DMS 273 (cell line): ENCODE measurements around the gene TM4SF18.
"Not testable (repeated sequence)": the region's sequence is repeated elsewhere in the genome, so short reads cannot be mapped to it uniquely, and the experiment has no call there.

Experiments
- DNase-seq: peaks from one replicate; lab custom pipeline; 2025; ENCODE audit not compliant: unreplicated experiment; lab: John Stamatoyannopoulos, UW

TM4SF18 gene

DNA sequence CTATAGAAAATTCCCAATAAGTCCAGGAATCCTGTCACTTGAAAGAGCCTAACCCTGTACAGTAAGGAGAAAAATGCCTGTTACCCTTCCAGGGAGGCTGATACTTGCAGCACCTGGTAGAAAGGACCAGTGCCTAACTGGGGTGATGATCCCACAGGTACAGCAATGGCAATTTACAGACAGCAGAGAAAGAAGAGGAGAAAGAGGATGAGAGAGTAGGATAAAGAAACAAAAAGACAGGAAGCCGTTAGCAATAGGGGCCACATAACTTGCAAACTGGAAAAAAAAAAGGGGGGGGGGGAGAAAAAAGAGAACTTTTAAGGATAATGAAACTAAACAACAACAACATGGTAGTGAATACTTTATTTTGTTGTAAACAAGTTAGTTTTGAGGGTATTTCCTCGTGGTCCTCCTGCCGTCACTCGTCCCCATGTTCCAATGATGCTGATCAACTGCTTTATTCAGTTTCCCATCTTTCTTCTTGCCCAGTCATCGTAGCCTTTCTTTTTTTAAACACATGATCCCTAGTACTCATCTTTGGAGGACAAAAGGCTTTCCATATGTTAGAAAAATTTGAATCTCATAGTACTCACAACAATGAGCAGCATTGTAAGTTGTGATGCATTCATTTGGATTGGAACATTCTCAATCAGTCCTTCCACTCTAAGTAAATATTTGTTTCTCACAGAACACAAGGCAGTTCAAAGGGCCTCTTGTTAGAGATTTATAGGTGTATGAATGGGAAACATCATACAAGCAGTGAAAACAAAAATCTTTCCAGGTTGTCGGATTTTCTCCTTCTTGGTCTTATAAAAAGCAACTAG lies 35.5 kb upstream of the TM4SF18 start:
- no peak for DNase-seq

DNA sequence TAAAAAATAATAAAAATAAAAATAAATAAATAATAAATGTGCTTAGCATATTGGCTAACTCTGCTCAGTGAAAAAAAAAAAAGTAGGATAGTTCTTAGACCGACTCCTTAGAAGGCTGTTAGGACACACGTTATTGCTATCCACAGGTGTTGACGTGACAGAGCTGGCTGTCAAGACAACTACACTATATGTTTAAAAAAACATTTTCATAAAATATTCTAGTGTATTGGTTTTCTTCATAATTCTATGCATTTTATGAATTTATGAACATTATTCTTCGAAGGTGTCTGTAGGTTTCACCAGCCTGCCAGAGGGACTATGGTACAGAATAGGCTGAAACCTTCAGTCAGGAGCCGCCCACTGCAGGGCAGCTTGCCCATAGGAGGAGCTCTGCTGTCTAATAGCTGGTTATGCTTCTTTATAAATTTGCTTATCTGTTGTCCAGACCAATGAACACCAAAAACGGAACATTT lies 34.8 kb upstream of the TM4SF18 start:
- DNase-seq: no peak

GRCh38 chr3:149366941-149367840 lies 33.8 kb upstream of the TM4SF18 start:
- DNase-seq: no peak

DNA sequence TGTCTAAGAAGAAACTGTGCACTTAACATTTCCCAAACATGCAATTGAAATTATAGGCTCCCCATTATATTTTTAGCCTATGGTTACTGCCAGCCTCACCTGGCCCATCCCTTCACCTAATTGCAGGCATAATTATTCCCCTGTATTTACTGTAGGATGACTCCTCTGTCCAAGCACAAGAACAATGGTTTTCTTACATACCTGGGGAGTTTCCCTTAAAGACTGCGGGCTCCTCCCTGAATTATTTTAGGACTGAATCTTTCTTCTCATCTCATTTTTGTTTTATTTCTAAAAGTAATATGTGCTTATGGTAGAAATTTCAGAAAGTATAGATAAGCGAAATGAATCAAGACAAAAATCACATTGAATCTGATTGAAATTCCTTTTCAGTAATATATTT lies 32.6 kb upstream of the TM4SF18 start:
- no peak for DNase-seq

DNA sequence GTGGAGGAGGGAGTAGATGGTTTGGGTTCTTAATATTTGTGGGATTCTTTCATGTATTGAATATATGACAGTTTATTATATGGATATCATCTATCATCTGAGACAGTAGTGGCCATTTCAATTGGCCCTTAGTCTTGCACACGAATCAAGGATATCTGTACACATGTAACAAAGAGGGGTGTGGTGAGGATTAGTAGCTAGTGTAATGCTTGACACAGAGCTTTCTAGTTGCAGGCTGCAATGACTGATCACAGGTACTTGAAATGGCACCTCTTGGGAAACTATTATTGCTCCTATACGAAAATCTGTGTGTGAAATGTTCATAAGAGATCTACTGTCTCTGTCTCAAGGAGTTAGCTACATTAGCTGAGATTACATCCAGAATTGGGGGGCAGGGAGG lies 31.2 kb upstream of the TM4SF18 start:
- no peak for DNase-seq

GRCh38 chr3:149363053-149363452 lies 29.6 kb upstream of the TM4SF18 start:
- no peak for DNase-seq

DNA sequence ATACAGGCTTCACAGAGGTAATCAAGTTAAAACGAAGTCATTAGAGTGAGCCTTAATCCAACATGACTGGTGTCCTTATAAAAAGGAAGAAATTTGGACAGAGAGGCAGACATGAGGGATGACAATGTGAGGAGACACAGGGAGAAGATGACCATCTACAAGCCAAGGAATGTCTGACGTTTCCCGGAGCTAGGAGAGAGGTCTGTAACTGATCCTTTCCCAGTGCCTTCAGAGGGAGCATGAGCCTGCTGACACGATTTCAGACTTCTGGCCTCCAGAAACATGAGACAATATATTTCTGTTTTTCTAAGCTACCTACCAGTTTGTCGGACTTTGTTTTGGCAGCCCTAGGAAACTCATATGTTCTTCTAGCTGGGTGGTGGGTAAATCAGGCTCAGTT lies 28.9 kb upstream of the TM4SF18 start:
- no peak for DNase-seq

DNA sequence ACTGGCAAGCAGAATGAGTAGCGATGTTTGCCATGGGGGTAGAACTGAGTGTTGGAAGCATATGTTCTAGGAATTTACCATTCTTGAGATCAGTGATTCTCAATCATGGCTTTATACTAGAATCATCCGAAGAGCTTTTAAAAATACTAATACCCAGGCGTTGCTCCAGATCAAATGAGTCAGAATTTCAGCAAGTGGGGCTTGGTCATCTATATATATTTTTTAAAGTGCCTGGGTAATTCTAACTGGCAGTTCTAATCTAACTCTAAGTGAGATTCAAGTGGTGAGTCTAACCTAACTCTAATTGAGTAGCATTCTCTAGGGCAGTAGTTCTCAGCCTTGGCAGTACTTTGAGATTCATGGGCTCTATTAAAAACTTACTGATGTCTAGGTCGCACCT lies 23.2 kb upstream of the TM4SF18 start:
- DNase-seq: no peak

GRCh38 chr3:149356044-149356592 lies 22.7 kb upstream of the TM4SF18 start:
- no peak for DNase-seq

DNA sequence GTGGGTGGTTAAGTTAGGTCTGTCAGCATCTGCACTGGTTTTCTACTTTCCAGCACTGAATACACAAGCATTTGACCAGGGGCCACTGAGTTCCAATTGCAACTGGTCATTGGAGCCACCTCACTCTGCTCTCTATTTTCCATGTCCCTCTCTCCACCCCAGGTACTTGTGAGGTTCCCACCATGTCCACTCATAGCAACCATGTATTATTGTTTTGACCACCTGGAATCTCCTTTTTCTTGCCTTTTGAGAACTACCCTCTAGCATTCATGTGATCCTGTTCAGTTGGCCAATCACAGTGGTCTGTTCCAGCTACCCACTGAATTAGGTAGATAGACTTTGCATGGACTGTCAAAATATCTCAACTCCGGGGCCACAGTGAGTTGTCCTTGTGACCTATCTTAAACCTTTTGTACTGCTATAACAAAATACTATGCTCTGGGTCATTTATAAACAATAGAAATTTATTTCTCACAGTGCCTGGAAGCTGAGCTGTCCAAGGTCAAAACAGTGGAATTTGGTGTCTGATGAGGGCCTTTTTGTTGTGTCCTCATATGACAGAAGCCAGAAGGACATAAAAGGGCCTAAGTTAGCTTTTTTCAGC lies 20.2 kb upstream of the TM4SF18 start:
- no peak for DNase-seq

- DNase-seq: peak; percentile 86
These were observed 19.1 kb upstream of the TM4SF18 start for GRCh38 chr3:149352556-149352955.

GRCh38 chr3:149343951-149344350 lies 10.5 kb upstream of the TM4SF18 start:
- DNase-seq: peak; percentile 41

DNA sequence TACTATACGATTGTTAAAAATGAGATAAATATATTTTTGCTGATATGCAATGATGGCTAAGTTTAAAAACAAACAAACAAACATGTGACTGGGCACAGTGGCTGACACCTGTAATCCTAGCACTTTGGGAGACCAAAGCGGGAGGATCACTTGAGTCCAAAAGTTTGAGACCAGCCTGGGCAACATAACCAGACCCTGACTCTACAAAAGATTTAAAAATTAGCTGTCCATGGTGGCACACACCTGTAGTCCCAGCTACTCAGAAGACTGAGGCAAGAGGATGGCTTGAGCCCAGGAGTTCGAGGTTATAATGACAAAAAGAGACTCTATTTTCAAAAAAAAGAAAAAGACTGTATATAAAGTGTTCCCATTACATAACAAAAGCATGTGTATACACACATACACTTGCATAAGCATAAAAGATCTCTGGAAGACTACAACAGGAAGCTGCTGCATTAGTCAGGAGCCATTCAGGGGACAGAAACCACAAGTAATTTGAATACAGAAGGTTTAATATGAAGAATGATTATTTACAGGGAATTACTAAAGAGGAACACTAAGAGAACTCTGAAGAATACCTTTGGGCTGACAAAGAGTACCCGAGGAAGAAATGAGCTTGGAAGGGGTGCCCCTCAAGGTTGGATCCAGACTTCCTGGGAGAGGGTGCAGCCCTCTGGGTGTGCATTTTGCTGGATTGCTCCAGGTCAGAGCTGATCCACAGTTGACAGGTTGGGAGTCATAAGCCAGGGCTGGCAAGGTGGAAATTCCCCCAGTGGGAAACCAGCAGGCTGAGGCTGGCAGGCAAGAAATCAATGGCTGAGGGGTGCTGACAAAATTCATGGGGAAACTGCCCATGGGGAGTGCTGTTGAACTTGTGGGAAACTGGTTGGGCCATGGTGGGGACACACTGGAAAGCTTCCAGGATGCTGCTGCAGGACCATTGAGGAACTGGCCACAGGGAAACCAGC lies 9.3 kb upstream of the TM4SF18 start:
- no peak for DNase-seq

- DNase-seq: no peak
These were observed 7.0 kb upstream of the TM4SF18 start for GRCh38 chr3:149340310-149340933.

GRCh38 chr3:149339931-149340309 lies 6.5 kb upstream of the TM4SF18 start:
- DNase-seq: peak; percentile 23

DNA sequence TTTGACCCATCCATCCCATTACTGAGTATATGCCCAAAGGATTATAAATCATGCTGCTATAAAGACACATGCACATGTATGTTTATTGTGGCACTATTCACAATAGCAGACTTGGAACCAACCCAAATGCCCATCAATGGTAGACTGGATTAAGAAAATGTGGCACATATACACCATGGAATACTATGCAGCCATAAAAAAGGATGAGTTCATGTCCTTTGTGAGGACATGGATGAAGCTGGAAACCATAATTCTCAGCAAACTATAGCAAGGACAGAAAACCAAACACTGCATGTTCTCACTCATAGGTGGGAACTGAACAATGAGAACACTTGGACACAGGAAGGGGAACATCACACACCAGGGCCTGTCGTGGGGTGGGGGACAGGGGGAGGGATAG lies 4.0 kb upstream of the TM4SF18 start:
- not testable (repeated sequence) for DNase-seq

DNA sequence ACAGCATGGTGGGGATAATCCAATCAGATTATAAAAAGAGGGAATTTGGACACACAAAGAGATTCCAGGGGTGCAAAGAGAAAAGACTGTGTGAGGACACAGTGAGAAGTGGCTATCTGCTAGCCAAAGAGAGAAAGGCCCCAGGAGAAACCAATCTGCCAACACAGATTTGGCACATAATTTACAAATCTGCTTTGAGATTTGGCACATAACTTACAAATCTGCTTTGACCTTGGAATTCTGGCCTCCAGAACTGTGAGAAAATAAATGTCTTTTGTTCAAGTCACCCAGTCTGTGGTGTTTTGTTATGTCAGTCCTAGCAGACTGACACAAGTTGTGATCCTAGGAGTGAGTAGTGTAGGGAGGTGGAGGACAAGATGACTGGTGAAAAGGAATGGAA lies 3.5 kb upstream of the TM4SF18 start:
- no peak for DNase-seq

DNA sequence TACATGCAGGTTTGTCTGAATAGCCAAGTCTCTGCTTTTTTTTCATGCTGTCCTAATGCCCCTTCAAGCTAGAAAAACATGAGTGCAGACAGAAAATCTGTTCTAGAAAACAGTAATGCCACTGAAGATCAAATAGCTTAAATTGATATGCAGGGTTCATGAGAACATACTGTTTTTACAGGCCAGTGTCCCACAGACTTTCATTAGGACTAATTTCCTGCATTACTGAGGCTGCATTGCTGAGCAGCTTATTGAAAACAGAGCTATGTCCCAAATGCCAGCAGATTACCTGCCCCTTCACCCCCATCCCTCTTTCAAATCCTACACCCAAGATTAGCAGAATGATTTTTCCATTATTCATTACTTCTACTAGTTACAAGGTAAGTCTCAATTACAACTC lies 665 bp downstream of the TM4SF18 start:
- no peak for DNase-seq

DNA sequence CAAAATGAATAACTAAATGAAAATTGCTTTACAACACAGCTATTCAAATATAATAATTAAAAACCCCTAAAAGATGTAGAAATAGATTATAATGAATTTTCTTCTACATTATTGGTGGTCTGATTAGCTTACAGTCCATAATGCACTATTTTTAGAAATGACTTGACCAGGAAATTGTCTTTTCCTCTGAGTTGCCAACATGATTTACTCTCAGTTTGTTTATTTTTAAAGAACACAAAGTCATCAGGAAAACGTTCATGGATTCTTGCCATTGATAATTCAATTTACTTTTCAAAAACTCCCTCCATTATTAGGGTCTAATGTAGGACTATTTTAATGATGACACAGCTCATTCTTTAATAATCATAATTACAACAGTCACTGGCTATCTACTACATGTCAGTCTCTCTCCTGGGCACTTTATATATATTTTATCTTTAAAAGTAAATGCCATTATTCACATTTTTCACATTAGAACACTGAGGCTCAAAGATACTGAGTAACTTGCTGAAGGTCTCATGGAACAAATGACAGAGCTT lies 1.1 kb downstream of the TM4SF18 start:
- no peak for DNase-seq
